ENCODE measurements around the gene SELENOM. TPM values are rescaled to one million over a fixed set of nuclear protein-coding genes. Genes with fewer than 3 reads are reported as not detected.

Gene SELENOM
- total and polyA plus RNA-seq, 2 donors (not counting 1 experiment from before 2014, with no cell fraction given) = 23.6 to 43.3 TPM

GRCh38 chr22:31105282-31105929 is 2.0 kb downstream of the SELENOM start:
- H3K27me3 ChIP-seq (replicated peaks in 1 of 4; ENCODE audit: control extremely low read depth in 1 of 4, control insufficient read depth in 3 of 4, insufficient read depth in 4 of 4, low read length in 3 of 4) = no peaks in the 10 kb centered on the region
- H3K27me3 Mint-ChIP-seq = no peaks in the 10 kb centered on the region
- H3K9ac ChIP-seq (ENCODE audit: low read length) = no peak overlapping the region
- H3K9me3 Mint-ChIP-seq (ENCODE audit: insufficient read depth) = no peaks in the 10 kb centered on the region
- no peaks in the 10 kb centered on the region for H3K36me3 ChIP-seq (replicated peaks in 1 of 2; ENCODE audit: control extremely low read depth in 1 of 2, control insufficient read depth in 1 of 2, extremely low read depth in 1 of 2, insufficient read depth in 2 of 2, low read length in 1 of 2)
- H3K9me3 ChIP-seq (ENCODE audit: control extremely low read depth in 1 of 3, control insufficient read depth in 2 of 3, insufficient read depth in 1 of 3, low read length in 2 of 3) = no peaks in the 10 kb centered on the region
- ChIA-PET POLR2A (no interaction called here), CTCF (no interaction called here)
- H2AFZ ChIP-seq (ENCODE audit: insufficient read depth, low read depth, low read length, poor library complexity, severe bottlenecking) = no peak overlapping the region
- peaks cover 16 to 17% of the 10 kb centered on the region in 2 donors for H3K4me1 ChIP-seq (ENCODE audit: control insufficient read depth in 2 of 2, insufficient read depth in 2 of 2, low read length in 2 of 2)
- H4K20me1 ChIP-seq (ENCODE audit: control insufficient read depth, insufficient read depth, low read length, poor library complexity, severe bottlenecking) = no peaks in the 10 kb centered on the region
- DNase-seq (no peak), ATAC-seq (ENCODE audit: low read depth) (no peak)
- WGBS (ENCODE audit: insufficient coverage) = 93% methylated on average over 10 of the region's 11 CpGs
- peak overlapping the region; percentile 96 for H3K4me3 Mint-ChIP-seq
- H3K27ac ChIP-seq (ENCODE audit: low read length in 2 of 2) = no peak overlapping the region
- peaks cover 22% of the 10 kb centered on the region for H3K4me1 Mint-ChIP-seq
- H3K4me2 ChIP-seq (replicated peaks; ENCODE audit: low read depth, low read length, poor library complexity, severe bottlenecking) = no peak overlapping the region
- H3K27ac Mint-ChIP-seq = no peak overlapping the region
- intact Hi-C loops (cut with micrococcal nuclease) = no loop called here
- H3K79me2 ChIP-seq (ENCODE audit: control insufficient read depth, insufficient read depth, low read length) = no peaks in the 10 kb centered on the region
- TF ChIP-seq CTCF (IDR thresholded peaks at IDR 0.05) (no peak), EZH2 (IDR thresholded peaks at IDR 0.05; ENCODE audit: borderline replicate concordance, insufficient read depth, low read depth, low read length, poor library complexity, severe bottlenecking) (no peak)
- H3K4me3 ChIP-seq (ENCODE audit: control extremely low read depth in 1 of 5, extremely low read depth in 1 of 5, insufficient read depth in 1 of 5, low read depth in 2 of 5, low read length in 4 of 5) = no peak overlapping the region

DNA sequence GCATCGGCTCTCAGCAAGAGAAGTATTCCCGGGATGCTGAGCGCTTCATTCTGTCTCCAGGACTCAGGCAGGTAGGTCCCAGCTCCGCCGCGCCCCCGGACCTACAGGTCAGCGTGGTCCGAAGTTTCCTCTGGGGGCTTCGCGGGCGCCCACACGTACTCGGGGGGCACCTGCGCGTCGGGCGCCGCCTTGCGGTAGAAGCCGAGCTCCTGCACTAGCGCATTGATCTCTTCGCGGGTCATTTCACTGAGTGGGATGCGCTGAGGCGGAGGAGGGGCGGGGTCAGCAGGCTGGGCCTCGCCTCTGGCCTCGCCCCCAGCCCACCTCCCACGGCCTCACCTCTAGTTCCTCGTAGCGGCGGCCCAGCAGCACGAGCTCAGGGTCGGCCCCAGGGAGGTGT is 2.5 kb downstream of the SELENOM start:
- Mint-ChIP-seq H3K4me3 (no peak overlapping the region), H3K4me1 (peaks cover 22% of the 10 kb centered on the region), H3K27ac (no peak overlapping the region), H3K27me3 (no peaks in the 10 kb centered on the region), H3K9me3 (ENCODE audit: insufficient read depth) (no peaks in the 10 kb centered on the region)
- DNase-seq = no peak
- no peak overlapping the region for H3K9ac ChIP-seq (ENCODE audit: low read length)
- TF ChIP-seq CTCF (IDR thresholded peaks at IDR 0.05) (no peak), EZH2 (IDR thresholded peaks at IDR 0.05; ENCODE audit: borderline replicate concordance, insufficient read depth, low read depth, low read length, poor library complexity, severe bottlenecking) (no peak)
- no peak overlapping the region for H2AFZ ChIP-seq (ENCODE audit: insufficient read depth, low read depth, low read length, poor library complexity, severe bottlenecking)
- no peak overlapping the region for H3K27ac ChIP-seq (ENCODE audit: low read length in 2 of 2)
- H3K9me3 ChIP-seq (ENCODE audit: control extremely low read depth in 1 of 3, control insufficient read depth in 2 of 3, insufficient read depth in 1 of 3, low read length in 2 of 3) = no peaks in the 10 kb centered on the region
- H3K4me3 ChIP-seq (ENCODE audit: control extremely low read depth in 1 of 5, extremely low read depth in 1 of 5, insufficient read depth in 1 of 5, low read depth in 2 of 5, low read length in 4 of 5) = no peak overlapping the region
- no peaks in the 10 kb centered on the region for H3K36me3 ChIP-seq (replicated peaks in 1 of 2; ENCODE audit: control extremely low read depth in 1 of 2, control insufficient read depth in 1 of 2, extremely low read depth in 1 of 2, insufficient read depth in 2 of 2, low read length in 1 of 2)
- H3K4me1 ChIP-seq (ENCODE audit: control insufficient read depth in 2 of 2, insufficient read depth in 2 of 2, low read length in 2 of 2) = peaks cover 16 to 17% of the 10 kb centered on the region in 2 donors
- ATAC-seq (ENCODE audit: low read depth) = no peak
- H3K79me2 ChIP-seq (ENCODE audit: control insufficient read depth, insufficient read depth, low read length) = no peaks in the 10 kb centered on the region
- H4K20me1 ChIP-seq (ENCODE audit: control insufficient read depth, insufficient read depth, low read length, poor library complexity, severe bottlenecking) = no peaks in the 10 kb centered on the region
- POLR2A ChIA-PET = interaction anchor here (0.6 kb wide), 1 partner anchor 19 kb away, joined by 3 read pairs; no protein-coding TSS in a partner anchor
- WGBS (ENCODE audit: insufficient coverage) = 84% methylated on average over 30 of the region's 35 CpGs
- no peak overlapping the region for H3K4me2 ChIP-seq (replicated peaks; ENCODE audit: low read depth, low read length, poor library complexity, severe bottlenecking)
- intact Hi-C loops (cut with micrococcal nuclease) = no loop called here
- H3K27me3 ChIP-seq (replicated peaks in 1 of 4; ENCODE audit: control extremely low read depth in 1 of 4, control insufficient read depth in 3 of 4, insufficient read depth in 4 of 4, low read length in 3 of 4) = no peaks in the 10 kb centered on the region
- CTCF ChIA-PET = interaction anchor here (1.6 kb wide), 1 partner anchor 19 kb away, joined by 4 read pairs; no protein-coding TSS in a partner anchor
